ENCODE results near the gene BMERB1.

Gene BMERB1

DNA sequence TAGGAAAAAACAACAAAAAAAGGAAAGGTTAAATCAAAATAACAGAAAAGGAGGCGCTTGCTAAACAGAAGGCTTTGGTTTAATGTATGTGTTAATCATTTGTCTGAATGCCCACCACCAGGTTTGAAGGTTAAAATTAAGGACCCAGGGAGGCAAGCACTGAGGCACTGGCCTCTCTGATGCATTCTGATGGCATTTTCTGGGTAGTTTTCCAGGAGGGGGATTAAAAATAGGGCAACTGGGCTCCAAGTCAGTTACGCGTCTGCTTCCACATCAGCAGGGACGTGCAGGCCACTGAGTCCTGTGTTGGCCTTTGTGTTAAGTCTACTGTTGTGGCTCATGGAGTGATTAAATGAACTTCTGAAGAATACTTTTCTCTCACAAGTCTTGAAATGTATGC is 181.6 kb downstream of the BMERB1 start:
- DNase-seq (ENCODE audit: low read depth) = no peak

DNA sequence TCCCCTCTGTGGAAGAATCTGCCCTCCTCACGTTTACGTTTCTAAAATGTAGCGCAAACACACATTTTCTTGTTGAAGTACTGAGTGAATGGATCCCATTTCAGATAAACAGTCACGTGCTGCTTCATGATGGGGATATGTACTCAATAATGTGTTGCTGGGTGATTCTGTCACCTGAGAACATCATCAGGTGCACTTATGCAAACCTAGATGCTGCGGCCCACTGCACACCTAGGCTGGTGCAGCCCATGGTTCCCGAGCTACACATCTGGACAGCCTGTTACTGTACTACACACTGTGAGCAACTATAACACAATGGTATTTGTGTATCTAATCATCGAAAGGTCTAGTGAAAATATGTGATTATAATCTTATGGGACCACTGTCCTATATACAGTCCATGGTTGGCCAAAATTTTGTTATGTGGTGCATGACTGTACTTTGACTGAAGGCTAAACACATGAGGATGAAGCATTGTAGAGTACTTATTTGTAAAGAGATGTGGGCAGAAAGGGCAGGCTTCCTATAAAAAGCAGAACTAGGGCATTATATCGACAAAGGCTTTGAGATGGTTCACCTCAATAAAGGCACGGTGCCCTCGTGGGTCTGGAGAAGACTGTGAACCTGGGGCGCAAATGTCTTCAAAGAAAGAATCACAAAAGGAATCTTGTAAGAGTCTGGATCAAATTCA is 182.2 kb downstream of the BMERB1 start:
- DNase-seq (ENCODE audit: low read depth) = no peak

DNA sequence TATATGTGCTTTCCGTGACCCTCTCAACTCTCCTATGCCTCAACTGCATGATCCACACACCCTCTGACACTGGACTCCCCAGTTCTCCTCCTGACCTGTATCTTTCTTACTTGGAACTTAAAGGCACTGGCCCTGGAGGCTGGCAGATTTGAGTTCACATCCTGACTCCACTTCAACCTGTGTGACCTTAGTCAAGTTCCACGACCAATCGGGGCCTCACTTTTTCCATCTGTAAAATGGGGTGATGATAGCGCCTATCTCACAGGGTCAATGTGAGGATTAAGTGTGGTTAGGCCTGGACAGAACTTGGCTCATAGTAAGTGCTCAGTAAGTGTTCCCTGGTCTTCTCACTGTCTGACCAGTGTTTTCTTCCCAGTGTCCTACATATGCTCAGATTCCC is 183.5 kb downstream of the BMERB1 start:
- no peak for DNase-seq (ENCODE audit: low read depth)

DNA sequence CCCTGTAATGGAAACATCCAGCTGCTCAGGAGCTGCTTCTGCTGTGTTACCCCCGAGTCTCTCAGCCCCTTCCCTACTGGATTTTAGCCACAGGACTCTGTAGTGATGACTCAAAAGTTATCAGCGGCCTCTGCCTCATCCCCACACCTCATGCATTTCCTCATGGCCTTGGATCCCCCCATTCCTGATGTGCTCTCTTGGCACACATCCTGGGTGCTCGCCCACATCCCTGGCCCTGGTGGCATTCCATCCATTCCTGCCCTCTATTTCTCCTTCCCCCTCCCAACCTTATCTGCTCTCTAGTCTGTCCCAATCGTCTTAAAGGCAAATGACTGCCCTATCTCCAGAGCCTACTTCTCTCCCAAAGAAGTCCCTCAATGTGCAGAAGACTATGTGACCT is 184.0 kb downstream of the BMERB1 start:
- DNase-seq (ENCODE audit: low read depth) = no peak

DNA sequence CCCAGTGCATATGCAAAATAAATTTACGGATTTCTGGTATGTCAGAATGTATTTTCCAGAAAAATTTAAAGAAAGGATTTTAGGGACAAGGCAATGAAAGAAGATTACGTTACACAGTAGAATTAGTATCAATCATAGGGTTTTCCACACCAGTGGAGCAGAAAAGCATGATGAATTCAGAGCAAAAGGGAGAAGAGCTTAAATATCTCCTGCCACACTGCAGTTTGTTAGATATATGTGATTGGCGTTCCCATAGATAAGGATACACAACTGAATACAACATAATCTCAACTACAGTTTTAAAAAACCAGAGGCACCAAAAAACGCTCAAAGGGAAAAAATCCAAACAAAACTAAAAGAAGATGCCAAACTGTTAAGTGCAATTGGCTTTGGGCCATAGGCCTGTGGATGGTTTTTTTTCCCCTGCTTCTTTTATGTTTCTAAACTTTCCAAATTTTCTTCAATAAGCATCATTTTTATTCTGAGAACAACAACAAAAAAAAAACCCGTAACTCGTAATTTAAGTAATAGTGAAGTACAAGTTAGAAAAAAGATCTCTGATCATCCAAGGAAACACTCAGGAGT is 186.3 kb downstream of the BMERB1 start:
- DNase-seq (ENCODE audit: low read depth) = no peak

DNA sequence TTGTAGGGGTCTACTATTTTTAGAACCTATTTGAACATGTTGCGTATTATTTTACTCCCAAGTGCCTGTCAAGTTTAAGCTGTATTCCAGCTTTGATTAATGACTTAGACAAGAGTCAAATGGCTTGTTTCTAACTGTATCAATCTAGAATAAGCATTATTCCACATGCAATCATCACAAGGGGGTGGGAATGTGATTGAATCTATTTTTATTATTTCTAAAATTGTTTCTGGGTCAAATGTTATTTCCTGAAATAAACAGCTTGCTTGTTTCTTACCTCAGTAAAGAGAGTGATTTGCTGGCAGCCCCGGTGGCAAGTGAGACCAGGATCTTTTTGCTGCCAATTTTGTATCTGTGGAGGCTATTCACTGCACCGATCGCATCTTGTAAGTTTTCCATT is 187.1 kb downstream of the BMERB1 start:
- DNase-seq (ENCODE audit: low read depth) = no peak

DNA sequence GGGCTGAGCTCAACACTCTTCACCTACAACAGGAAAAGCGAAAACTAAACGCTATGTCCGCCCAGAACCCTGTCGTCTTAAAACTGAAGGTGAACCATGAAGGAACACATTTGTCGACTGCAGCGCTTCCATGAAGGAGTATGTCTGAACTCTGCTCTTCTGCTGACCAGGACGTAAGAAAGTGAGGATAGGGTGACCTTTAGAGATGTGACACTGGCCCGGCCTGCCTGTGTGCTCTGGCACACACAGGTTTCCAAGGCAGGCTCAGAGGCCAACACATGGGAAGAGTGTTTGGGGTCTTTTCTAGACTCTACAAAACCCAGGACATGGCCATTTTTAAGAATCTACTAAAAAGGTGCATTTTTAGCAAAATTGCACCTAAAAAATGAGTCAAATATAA is 187.5 kb downstream of the BMERB1 start:
- DNase-seq (ENCODE audit: low read depth) = no peak

DNA sequence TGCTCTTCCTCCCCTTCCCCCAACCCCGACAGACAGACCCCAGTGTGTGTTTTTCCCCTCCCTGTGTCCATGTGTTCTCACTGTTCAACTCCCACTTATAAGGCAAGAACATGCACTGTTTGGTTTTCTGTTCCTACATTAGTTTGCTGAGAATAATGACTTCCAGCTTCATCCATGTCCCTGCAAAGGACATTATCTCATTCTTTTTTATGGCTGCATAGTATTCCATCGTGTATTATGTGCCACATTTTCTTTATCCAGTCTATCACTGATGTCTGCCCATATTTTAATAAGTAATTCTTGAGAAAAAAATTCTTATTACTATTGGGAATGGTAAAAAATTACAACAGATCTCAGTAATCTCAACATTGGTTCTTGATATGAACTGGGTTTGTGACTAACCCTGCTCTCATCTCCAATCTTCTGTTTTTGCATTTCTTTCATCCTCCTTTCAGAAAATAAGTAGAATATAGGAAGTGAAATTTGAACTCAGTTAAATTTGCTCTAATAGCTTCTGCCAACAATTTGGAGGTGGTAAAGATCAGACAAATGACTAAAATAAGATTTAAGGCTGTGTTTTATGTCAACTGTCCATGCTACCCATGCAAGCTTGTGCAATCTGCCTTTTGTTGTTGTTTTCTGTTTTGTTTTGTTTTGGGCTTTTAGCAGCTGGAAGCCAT is 197.5 kb downstream of the BMERB1 start:
- no peak for DNase-seq (ENCODE audit: low read depth)

DNA sequence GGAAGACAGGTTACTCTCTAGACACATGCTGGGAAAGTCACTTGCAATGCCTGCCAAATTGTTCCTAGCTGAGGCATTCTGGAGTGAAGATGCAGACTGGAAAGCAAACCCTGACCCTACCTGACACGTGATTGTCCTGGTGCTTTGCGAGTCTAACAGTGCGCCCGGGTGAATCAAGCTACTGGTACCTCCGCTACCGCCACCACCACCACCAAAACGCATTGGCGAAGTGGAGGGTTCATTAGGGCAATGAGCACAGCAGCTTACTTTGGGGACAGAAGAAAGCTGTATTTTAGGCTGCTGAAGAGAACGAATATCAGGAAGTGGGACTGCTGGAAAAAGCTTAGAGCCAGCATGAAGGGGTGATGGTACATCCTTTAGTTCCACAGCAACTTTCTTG is 201.5 kb downstream of the BMERB1 start:
- DNase-seq (ENCODE audit: low read depth) = no peak

DNA sequence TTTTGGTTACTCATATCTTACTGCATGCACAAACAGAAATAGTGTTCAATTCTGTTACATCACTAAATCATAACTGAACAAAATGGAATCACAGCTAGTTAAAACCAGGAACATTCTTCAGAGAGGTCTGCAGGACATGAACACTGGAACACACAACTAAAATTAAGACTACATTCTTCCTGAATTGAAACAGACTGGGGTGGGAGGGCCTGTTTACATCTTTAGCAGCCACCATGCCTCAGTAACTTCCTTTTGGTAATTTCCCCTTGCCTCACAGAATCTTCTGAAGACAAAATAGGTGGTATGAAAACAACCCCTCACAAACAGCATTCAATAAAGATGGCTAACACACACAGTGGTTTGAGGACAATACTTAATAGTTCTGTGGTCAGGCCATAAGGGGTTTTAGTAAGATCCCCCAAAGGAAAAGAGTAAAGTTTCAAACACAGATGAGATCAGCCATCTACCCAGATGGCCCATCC is 202.0 kb downstream of the BMERB1 start:
- no peak for DNase-seq (ENCODE audit: low read depth)
